ENCODE data around the gene USP28.

GRCh38 chr11:113773416-113774173 lies 101.8 kb downstream of the USP28 start, which contains the start of gene ZW10:
- TF ChIP-seq CTCF (IDR thresholded peaks at IDR 0.05) = peak; percentile 86
- TF ChIP-seq EHF (CRISPR knock-in tag; IDR thresholded peaks at IDR 0.05) = no peak
- no peak for TF ChIP-seq RFX5 (IDR thresholded peaks at IDR 0.05)
- TF ChIP-seq REST (IDR thresholded peaks at IDR 0.05) = peak; percentile 73
- TF ChIP-seq JUN (IDR thresholded peaks at IDR 0.05) = no peak
- no peak for TF ChIP-seq FOXS1 (CRISPR knock-in tag; IDR thresholded peaks at IDR 0.05)
- peak; percentile 44; the same call in 1 of the 2 replicates for TF ChIP-seq E2F6 (IDR thresholded peaks at IDR 0.05; ENCODE audit: borderline replicate concordance, low read depth)
- no peak for TF ChIP-seq NR3C1 (IDR thresholded peaks at IDR 0.05)
- no peak for TF ChIP-seq HDAC2 (IDR thresholded peaks at IDR 0.05)
- no peak for TF ChIP-seq USF2 (IDR thresholded peaks at IDR 0.05)
- no peak for TF ChIP-seq NPAS2 (CRISPR knock-in tag; IDR thresholded peaks at IDR 0.05; ENCODE audit: borderline replicate concordance)
- TF ChIP-seq JUNB (IDR thresholded peaks at IDR 0.05) = no peak
- TF ChIP-seq ELK1 (IDR thresholded peaks at IDR 0.05; ENCODE audit: low read depth, low read length) = no peak
- TF ChIP-seq CEBPB (IDR thresholded peaks at IDR 0.05) = no peak

All from A549 (cell line).